ENCODE measurements around the gene RSBN1. TPM values are rescaled to one million over a fixed set of nuclear protein-coding genes. Genes with fewer than 3 reads are reported as not detected.

Gene RSBN1
- total RNA-seq, 4 donors from 2014 or later = 20.2 to 25.4 (median 22.6) TPM

DNA sequence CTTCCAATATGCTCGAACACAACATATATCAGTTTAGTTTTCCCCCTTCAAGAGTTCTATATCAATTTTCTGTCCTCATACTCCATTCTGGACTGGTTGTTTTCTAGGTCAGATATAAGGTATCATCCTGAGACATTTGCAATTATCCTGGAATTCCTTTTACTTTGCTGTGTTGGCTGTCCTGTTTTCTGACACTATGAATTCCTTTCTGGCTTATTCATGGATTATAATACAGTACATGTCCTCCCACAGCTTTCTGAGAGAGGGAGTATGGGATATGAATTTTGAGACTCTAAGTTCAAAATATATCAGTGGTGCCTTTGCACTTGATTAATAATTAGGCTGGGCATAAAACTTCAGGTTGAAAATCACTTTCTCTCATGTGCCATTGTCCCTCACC lies 64.9 kb downstream of the RSBN1 start:
- Histone ChIP-seq H3K36me3 (peaks cover 0 to 14% of the 10 kb centered on the region in 2 donors), H3K4me1 (no peaks in the 10 kb centered on the region), H3K27me3 (no peaks in the 10 kb centered on the region), H3K9me3 (no peaks in the 10 kb centered on the region), H3K4me3 (no peak overlapping the region), H3K27ac (no peak overlapping the region)
- 83 to 86% methylated on average over 1 of the region's 1 CpG for WGBS, 2 donors (ENCODE audit: low coverage in 1 of 2)
- ATAC-seq = no peak
- TF ChIP-seq, protein P1, sequence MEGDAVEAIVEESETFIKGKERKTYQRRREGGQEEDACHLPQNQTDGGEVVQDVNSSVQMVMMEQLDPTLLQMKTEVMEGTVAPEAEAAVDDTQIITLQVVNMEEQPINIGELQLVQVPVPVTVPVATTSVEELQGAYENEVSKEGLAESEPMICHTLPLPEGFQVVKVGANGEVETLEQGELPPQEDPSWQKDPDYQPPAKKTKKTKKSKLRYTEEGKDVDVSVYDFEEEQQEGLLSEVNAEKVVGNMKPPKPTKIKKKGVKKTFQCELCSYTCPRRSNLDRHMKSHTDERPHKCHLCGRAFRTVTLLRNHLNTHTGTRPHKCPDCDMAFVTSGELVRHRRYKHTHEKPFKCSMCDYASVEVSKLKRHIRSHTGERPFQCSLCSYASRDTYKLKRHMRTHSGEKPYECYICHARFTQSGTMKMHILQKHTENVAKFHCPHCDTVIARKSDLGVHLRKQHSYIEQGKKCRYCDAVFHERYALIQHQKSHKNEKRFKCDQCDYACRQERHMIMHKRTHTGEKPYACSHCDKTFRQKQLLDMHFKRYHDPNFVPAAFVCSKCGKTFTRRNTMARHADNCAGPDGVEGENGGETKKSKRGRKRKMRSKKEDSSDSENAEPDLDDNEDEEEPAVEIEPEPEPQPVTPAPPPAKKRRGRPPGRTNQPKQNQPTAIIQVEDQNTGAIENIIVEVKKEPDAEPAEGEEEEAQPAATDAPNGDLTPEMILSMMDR (IDR thresholded peaks at IDR 0.05) = no peak
- TF ChIP-seq POLR2A (IDR thresholded peaks at IDR 0.05) (no peak), EP300 (IDR thresholded peaks at IDR 0.05) (no peak), POLR2AphosphoS5 (IDR thresholded peaks at IDR 0.05) (no peak)

DNA sequence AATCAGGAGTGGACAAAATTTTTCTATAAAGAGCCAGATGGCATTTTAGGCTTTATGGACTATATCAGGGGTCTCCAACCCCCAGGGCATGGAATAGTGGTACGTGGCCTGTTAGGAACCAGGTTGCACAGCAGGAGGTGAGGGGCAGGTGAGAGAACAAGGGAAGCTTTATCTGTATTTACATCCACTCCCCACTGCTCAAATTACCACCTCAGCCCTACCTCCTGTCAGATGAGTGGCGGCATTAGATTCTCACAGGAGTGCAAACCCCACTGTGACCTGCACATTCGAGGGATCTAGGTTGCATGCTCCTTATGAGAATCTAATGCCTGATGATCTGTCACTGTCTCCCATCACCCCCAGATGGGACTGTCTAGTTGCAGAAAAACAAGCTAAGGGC lies 66.9 kb downstream of the RSBN1 start:
- H3K27me3 ChIP-seq = no peaks in the 10 kb centered on the region
- 83 to 88% methylated on average over 2 to 3 of the region's 3 CpGs for WGBS, 2 donors (ENCODE audit: low coverage in 1 of 2)
- no peak for ATAC-seq
- H3K4me3 ChIP-seq = no peak overlapping the region
- H3K27ac ChIP-seq = no peak overlapping the region
- TF ChIP-seq POLR2AphosphoS5 (IDR thresholded peaks at IDR 0.05) (no peak), EP300 (IDR thresholded peaks at IDR 0.05) (no peak), POLR2A (IDR thresholded peaks at IDR 0.05) (no peak)
- TF ChIP-seq, protein P1 (IDR thresholded peaks at IDR 0.05) = no peak
- no peaks in the 10 kb centered on the region for H3K9me3 ChIP-seq
- peaks cover 0 to 18% of the 10 kb centered on the region in 2 donors for H3K36me3 ChIP-seq
- no peaks in the 10 kb centered on the region for H3K4me1 ChIP-seq

DNA sequence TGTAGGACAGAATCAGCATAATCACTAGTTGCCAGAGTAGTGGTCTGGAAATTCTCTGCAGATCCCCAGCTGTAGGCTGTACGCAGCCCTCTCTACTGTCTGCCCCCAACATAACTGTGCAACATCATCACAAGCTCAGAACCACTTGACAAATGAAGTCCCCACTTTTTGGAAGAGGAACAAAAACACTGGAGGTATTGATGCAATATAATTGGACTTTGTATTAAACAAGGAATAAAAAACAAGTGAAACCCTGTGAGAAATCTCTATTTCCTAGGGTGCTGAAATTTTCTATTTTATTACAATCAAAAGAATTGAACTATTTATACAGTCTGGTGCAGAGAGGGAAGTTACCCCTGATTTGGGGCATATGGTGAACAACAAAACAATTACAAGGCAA lies 68.2 kb downstream of the RSBN1 start:
- Histone ChIP-seq H3K9me3 (no peaks in the 10 kb centered on the region), H3K36me3 (peaks cover 0 to 13% of the 10 kb centered on the region in 2 donors), H3K4me3 (no peak overlapping the region), H3K4me1 (no peaks in the 10 kb centered on the region), H3K27me3 (no peaks in the 10 kb centered on the region), H3K27ac (no peak overlapping the region)
- WGBS, 2 donors (ENCODE audit: low coverage in 1 of 2) = 75 to 100% methylated on average over 1 of the region's 1 CpG
- TF ChIP-seq POLR2AphosphoS5 (IDR thresholded peaks at IDR 0.05) (no peak), POLR2A (IDR thresholded peaks at IDR 0.05) (no peak)
- TF ChIP-seq, protein P1 (IDR thresholded peaks at IDR 0.05) = no peak
- no peak for ATAC-seq

DNA sequence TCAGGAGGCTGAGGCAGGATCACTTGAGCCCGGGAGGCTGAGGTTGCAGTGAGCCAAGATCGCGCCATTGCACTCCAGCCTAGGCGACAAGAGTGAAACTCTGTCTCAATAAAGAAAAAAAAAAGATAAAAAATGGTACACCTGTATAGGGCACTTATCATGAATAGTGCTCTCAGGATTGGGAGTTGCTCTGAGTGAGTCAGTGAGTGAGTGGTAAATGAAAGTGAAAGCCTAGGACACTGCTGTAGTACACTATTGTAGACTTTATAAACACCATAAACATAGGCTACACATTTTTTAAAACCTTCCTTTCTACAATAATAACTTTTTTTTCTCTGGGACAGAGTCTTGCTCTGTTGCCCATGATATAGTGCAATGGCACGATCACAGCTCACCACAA lies 69.8 kb downstream of the RSBN1 start:
- Histone ChIP-seq H3K27me3 (no peaks in the 10 kb centered on the region), H3K4me1 (no peaks in the 10 kb centered on the region), H3K9me3 (no peaks in the 10 kb centered on the region), H3K36me3 (peaks cover 0 to 19% of the 10 kb centered on the region in 2 donors), H3K27ac (no peak overlapping the region), H3K4me3 (no peak overlapping the region)
- 98 to 100% methylated on average over 4 to 5 of the region's 5 CpGs for WGBS, 2 donors (ENCODE audit: low coverage in 1 of 2)
- TF ChIP-seq POLR2AphosphoS5 (IDR thresholded peaks at IDR 0.05) (no peak), EP300 (IDR thresholded peaks at IDR 0.05) (no peak), POLR2A (IDR thresholded peaks at IDR 0.05) (no peak)
- TF ChIP-seq, protein P1 (IDR thresholded peaks at IDR 0.05) = no peak
- ATAC-seq = no peak

DNA sequence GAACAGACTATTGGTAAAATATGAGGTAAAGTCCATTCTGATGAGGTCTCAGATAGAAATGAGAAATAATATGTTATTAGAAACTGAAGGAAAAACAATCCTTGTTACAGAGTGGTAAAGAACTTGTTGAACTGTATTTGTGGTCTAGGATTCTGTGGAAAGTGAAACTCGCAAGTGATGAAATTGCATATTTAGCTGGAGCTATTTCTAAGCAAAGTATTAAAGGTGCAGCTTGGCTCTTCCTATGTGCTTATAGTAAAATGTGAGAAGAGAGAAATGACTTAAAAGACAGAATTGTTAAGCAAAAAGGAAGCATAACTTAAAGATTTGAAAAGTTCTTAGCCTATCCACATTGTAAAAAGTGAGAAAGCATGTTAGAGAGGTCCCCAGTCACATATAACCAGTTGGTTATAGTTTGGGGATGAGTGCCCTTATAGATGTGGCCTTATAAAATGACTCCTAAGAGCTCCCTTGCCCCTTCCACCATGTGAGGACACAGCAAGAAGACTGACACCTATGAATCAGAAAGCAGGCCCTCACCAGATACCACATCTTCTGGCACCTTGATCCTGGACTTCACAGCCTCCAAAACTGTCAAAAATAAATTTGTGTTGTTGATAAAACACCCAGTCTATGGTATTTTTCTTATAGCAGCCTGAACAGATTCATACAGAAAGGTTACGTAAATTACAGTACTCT lies 77.8 kb downstream of the RSBN1 start:
- TF ChIP-seq POLR2A (IDR thresholded peaks at IDR 0.05) = no peak
- no peak for TF ChIP-seq POLR2AphosphoS5 (IDR thresholded peaks at IDR 0.05)
- TF ChIP-seq, protein P1 (IDR thresholded peaks at IDR 0.05) = no peak
- no peak for ATAC-seq
- H3K27ac ChIP-seq = no peak overlapping the region
- H3K36me3 ChIP-seq = peaks cover 0 to 63% of the 10 kb centered on the region in 2 donors
- no peak overlapping the region for H3K4me3 ChIP-seq
- 91 to 100% methylated on average over 2 of the region's 2 CpGs for WGBS, 2 donors (ENCODE audit: low coverage in 1 of 2)
- H3K9me3 ChIP-seq = no peaks in the 10 kb centered on the region
- no peaks in the 10 kb centered on the region for H3K4me1 ChIP-seq
- H3K27me3 ChIP-seq = no peaks in the 10 kb centered on the region

Measured in gastroesophageal sphincter (tissue), 4 donors.